K562 (cell line): ENCODE data around the gene C15orf61. TPM values are rescaled to one million over a fixed set of nuclear protein-coding genes. Genes with fewer than 3 reads are reported as not detected.

Experiments
- CBX1 ChIP-seq: sonication (generic); IDR thresholded peaks from 2 replicates; pipeline ENCODE4 v1.6.1; 2016; ENCODE audit warnings: antibody characterized with exemption, low read depth, mild to moderate bottlenecking
- PBX2 ChIP-seq, 2 experiments: IDR thresholded peaks in 1 of 2; conservative IDR thresholded peaks in 1 of 2; 2 replicates each; pipeline ENCODE4 v1.6.1; 2016; ENCODE audit warnings: low read depth in 2 of 2, mild to moderate bottlenecking in 1 of 2, missing compliant biosample characterization in 1 of 2, missing genetic modification characterization in 1 of 2, moderate library complexity in 1 of 2
- polyA plus RNA-seq, 8 experiments: library from polyadenylated mRNA; depleted of rRNA in 4 of 8; stranded (reverse) in 5 of 8; unstranded in 3 of 8; fragments of >200 nt; fragmentation: Nextera tagmentation in 2 of 8; fragmentation: Illumina TruSeq in 1 of 8; extraction: Ambion mirVana in 2 of 8; extraction: Trizol in 1 of 8; gene quantifications; 2 replicates each; pipeline versions ENCODE4 v1.2.1 to v1.2.3, GENCODE V29; 2011 to 2014; ENCODE audit warnings: inconsistent platforms in 1 of 8, missing spikeins in 1 of 8
- total RNA-seq, 7 experiments: library from RNA; depleted of rRNA in 6 of 7; stranded (reverse); fragments of >200 nt in 6 of 7; fragmentation: Illumina TruSeq in 2 of 7; extraction: Trizol in 2 of 7; gene quantifications; 2 replicates each; pipeline versions ENCODE4 v1.2.1 to v1.2.3, GENCODE V29; 2011 to 2021; ENCODE audit warnings: low replicate concordance in 1 of 7
- TF ChIP-seq, protein P1 (sequence below), 2 experiments: fragments of 200-800 bp in 1 of 2; sonication (Bioruptor generic) in 1 of 2; sonication (generic) in 1 of 2; formaldehyde crosslinking in 1 of 2; IDR thresholded peaks in 1 of 2; conservative IDR thresholded peaks in 1 of 2; 2 replicates each; pipeline versions ENCODE4 v1.5.0 to v1.6.1; 2016 to 2020; ENCODE audit warnings: missing compliant biosample characterization in 1 of 2, missing genetic modification characterization in 1 of 2, missing genetic modification reagents in 1 of 2

C15orf61 gene
- total and polyA plus RNA-seq, 9 of the 15 experiments (the other 6 are each of a cell fraction or from before 2014, with no cell fraction given): 1.6 to 10.5 (median 4.3) TPM

- no peak for TF ChIP-seq PBX2 (CRISPR knock-in tag; IDR thresholded peaks at IDR 0.05; ENCODE audit: low read depth)
- no peak for TF ChIP-seq PBX2 (tag; conservative IDR thresholded peaks at IDR 0.05; ENCODE audit: low read depth)
- no peak for TF ChIP-seq CBX1
- TF ChIP-seq, protein P1, sequence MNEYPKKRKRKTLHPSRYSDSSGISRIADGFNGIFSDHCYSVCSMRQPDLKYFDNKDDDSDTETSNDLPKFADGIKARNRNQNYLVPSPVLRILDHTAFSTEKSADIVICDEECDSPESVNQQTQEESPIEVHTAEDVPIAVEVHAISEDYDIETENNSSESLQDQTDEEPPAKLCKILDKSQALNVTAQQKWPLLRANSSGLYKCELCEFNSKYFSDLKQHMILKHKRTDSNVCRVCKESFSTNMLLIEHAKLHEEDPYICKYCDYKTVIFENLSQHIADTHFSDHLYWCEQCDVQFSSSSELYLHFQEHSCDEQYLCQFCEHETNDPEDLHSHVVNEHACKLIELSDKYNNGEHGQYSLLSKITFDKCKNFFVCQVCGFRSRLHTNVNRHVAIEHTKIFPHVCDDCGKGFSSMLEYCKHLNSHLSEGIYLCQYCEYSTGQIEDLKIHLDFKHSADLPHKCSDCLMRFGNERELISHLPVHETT (CRISPR knock-in tag; conservative IDR thresholded peaks at IDR 0.05 in 1 of 2, IDR thresholded peaks at IDR 0.05 in 1 of 2): no peak
Measured at GRCh38 chr15:67521783-67522568, 1.0 kb downstream of the C15orf61 start (continued).
